Thoracic aorta (tissue), 2 donors: ENCODE measurements around the gene LEUTX. TPM values are rescaled to one million over a fixed set of nuclear protein-coding genes. Genes with fewer than 3 reads are reported as not detected.
"Not testable (repeated sequence)": the region's sequence is repeated elsewhere in the genome, so short reads cannot be mapped to it uniquely, and the experiment has no call there.

ENCODE experiments used
- ATAC-seq: fragments of 150-250 bp; one replicate; pipeline ENCODE4 v1.8.0; 2017; ENCODE audit warnings: low read depth; ENCODE audit not compliant: insufficient number of reproducible peaks, low FRiP score
- DNase-seq: peaks from one replicate; pipeline ENCODE4 v3.0.0-alpha.2; 2020; ENCODE audit warnings: low spot score
- H3K27ac ChIP-seq, 2 donors: fragments of 200-600 bp; sonication (generic); 1 replicate in 1 of 2; 2 replicates in 1 of 2; pipeline ENCODE4 v1.5.1; 2016; ENCODE audit warnings: mild to moderate bottlenecking in 2 of 2, moderate library complexity in 2 of 2
- H3K27me3 ChIP-seq: fragments of 200-600 bp; sonication (generic); replicated peaks from 2 replicates; pipeline ENCODE4 v1.6.0; 2016; ENCODE audit warnings: mild to moderate bottlenecking; ENCODE audit not compliant: insufficient read depth
- H3K36me3 ChIP-seq: fragments of 200-600 bp; sonication (generic); one replicate; pipeline ENCODE4 v1.5.1; 2016
- H3K4me1 ChIP-seq, 2 donors: fragments of 200-600 bp; sonication (generic); 1 replicate in 1 of 2; 2 replicates in 1 of 2; pipeline versions ENCODE4 v1.5.1 to v1.6.0; 2016; ENCODE audit warnings: low read depth in 2 of 2, mild to moderate bottlenecking in 1 of 2; ENCODE audit not compliant: control insufficient read depth in 1 of 2
- H3K4me3 ChIP-seq: fragments of 200-600 bp; sonication (generic); 2 replicates; pipeline ENCODE4 v1.5.1; 2016; ENCODE audit warnings: mild to moderate bottlenecking
- H3K9me3 ChIP-seq: fragments of 200-600 bp; sonication (generic); 2 replicates; pipeline ENCODE4 v1.5.1; 2016
- total RNA-seq, 2 donors: library from RNA; depleted of rRNA; stranded (reverse); fragments of >200 nt; gene quantifications; one replicate each; pipeline versions ENCODE4 v1.1.0 to v1.2.3, GENCODE V29; 2016
- TF ChIP-seq, protein P1 (sequence below): fragments of 200-600 bp; sonication (generic); IDR thresholded peaks from one replicate; pipeline ENCODE4 v1.5.1; 2019; ENCODE audit warnings: antibody characterized with exemption

Gene LEUTX
- total RNA-seq, 2 donors from 2014 or later, result not detected

DNA sequence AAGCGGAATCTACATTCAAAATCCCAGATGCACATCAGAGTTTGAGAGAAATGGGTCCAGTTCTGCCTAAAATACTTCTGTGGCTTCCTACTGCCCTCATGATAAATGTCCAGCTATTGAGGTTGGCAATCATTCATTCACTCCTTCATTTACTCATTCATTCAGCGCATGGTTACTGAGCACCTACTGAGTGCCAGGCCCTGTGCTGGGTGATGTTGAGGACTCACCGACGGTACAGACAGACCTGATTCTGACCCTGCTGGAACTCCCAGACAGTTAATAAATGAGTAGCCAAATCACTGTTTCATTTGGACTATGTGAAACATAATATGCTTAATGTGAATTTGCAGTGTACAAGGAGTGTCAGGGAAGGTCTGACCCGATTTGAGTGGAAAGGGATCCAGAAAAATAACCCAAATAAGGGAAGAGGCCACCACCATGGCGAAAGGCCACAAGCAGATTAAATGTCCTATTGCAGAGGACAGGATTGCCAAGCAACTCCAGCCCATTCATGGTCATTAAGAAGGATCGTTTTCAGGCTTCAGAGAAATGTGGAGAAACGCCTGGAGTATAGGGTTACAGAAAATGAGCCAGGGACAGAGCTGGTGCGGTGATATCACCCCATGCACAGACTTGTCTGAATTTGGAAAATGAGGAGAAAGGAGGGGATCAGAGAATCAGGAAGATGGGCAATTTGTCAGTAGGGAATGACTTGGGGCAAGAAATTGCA is 34.8 kb downstream of the LEUTX start:
- no peak for ATAC-seq

GRCh38 chr19:39814111-39814510 is 35.5 kb downstream of the LEUTX start:
- H3K36me3 ChIP-seq, H3K9me3 ChIP-seq, DNase-seq, H3K4me3 ChIP-seq, H3K4me1 ChIP-seq, H3K27ac ChIP-seq, H3K27me3 ChIP-seq, ATAC-seq: not testable (repeated sequence)

More for the DNA sequence above, 34.8 kb downstream of the LEUTX start:
- no peak for DNase-seq
- H3K36me3 ChIP-seq, result no peaks in the 10 kb centered on the region
- H3K4me1 ChIP-seq, result no peaks in the 10 kb centered on the region
- no peak overlapping the region for H3K4me3 ChIP-seq
- H3K27ac ChIP-seq, result no peak overlapping the region
- no peaks in the 10 kb centered on the region for H3K9me3 ChIP-seq
- TF ChIP-seq, protein P1, sequence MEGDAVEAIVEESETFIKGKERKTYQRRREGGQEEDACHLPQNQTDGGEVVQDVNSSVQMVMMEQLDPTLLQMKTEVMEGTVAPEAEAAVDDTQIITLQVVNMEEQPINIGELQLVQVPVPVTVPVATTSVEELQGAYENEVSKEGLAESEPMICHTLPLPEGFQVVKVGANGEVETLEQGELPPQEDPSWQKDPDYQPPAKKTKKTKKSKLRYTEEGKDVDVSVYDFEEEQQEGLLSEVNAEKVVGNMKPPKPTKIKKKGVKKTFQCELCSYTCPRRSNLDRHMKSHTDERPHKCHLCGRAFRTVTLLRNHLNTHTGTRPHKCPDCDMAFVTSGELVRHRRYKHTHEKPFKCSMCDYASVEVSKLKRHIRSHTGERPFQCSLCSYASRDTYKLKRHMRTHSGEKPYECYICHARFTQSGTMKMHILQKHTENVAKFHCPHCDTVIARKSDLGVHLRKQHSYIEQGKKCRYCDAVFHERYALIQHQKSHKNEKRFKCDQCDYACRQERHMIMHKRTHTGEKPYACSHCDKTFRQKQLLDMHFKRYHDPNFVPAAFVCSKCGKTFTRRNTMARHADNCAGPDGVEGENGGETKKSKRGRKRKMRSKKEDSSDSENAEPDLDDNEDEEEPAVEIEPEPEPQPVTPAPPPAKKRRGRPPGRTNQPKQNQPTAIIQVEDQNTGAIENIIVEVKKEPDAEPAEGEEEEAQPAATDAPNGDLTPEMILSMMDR, result no peak
- H3K27me3 ChIP-seq, result no peaks in the 10 kb centered on the region

- Histone ChIP-seq H3K36me3 (no peaks in the 10 kb centered on the region), H3K4me1 (no peaks in the 10 kb centered on the region), H3K4me3 (no peak overlapping the region), H3K9me3 (no peaks in the 10 kb centered on the region), H3K27ac (no peak overlapping the region), H3K27me3 (no peaks in the 10 kb centered on the region)
- TF ChIP-seq, protein P1, result no peak
- ATAC-seq (no peak), DNase-seq (no peak)
Observed at GRCh38 chr19:39814595-39814994, 35.9 kb downstream of the LEUTX start.

- Histone ChIP-seq H3K27ac (no peak overlapping the region), H3K27me3 (no peaks in the 10 kb centered on the region), H3K9me3 (no peaks in the 10 kb centered on the region), H3K36me3 (no peaks in the 10 kb centered on the region), H3K4me1 (no peaks in the 10 kb centered on the region), H3K4me3 (no peak overlapping the region)
- TF ChIP-seq, protein P1, result no peak
- ATAC-seq (no peak), DNase-seq (no peak)
Observed at GRCh38 chr19:39816287-39817048, 37.8 kb downstream of the LEUTX start.

DNA sequence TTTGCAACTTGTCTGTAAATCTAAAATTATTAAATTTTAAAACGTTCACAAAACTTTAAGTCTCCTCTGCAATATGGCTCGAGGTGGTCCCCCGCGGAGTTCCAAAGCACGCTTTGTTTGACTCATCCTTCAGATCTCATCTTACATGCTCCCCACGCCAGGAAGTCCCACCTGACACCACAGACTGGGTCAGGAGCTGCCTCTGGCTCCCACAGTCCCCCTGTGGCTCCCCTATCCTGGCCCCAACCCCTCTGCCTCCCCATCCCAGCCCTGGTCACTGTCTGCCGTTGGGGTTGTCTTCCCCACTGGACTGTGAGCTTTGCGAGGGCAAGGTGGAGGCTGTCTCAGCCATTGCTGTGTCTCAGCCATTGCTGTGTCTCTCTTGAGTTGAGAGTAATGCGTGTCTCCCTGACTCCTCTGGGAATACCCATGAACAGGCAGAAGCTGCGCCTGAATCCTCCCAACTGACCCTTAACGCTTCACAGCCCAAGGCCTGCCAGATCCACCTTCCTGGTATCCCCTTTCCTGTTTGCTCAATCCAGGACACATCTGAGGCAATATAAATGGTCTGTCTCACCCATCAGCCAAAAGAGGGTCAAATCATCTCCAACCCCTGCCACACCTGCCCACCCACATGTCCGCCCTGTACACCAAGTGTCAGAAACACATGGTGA is 39.4 kb downstream of the LEUTX start:
- DNase-seq (no peak), ATAC-seq (no peak)
- no peaks in the 10 kb centered on the region for H3K4me1 ChIP-seq

More for the DNA sequence above, 39.4 kb downstream of the LEUTX start:
- Histone ChIP-seq H3K27me3 (no peaks in the 10 kb centered on the region), H3K27ac (no peak overlapping the region), H3K36me3 (no peaks in the 10 kb centered on the region), H3K9me3 (no peaks in the 10 kb centered on the region), H3K4me3 (no peak overlapping the region)
- TF ChIP-seq, protein P1, result no peak
